Activated naive CD4-positive, alpha-beta T cell (primary cell): ENCODE results near the gene CST7.

Source experiments
- DNase-seq, 4 experiments: peaks; one replicate each; lab custom pipeline; 2025; lab: John Stamatoyannopoulos, UW

Gene CST7

DNA sequence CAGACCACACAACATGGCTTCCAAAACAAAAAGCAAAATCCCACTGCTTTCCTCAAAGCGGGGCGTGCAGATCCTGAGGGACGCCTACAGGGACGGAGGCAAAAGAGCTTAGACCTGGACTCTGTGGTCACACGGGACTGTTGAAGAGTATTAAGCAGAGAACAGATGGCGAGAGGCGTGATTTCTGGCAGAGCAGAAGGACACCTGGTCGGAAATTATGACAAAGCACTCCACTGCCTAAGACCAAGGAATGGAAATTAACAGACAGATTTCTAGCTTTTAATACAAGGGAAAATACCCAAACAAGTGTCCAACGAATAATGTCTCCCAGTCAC, 15.4 kb downstream of the CST7 start:
- DNase-seq: no peak

DNA sequence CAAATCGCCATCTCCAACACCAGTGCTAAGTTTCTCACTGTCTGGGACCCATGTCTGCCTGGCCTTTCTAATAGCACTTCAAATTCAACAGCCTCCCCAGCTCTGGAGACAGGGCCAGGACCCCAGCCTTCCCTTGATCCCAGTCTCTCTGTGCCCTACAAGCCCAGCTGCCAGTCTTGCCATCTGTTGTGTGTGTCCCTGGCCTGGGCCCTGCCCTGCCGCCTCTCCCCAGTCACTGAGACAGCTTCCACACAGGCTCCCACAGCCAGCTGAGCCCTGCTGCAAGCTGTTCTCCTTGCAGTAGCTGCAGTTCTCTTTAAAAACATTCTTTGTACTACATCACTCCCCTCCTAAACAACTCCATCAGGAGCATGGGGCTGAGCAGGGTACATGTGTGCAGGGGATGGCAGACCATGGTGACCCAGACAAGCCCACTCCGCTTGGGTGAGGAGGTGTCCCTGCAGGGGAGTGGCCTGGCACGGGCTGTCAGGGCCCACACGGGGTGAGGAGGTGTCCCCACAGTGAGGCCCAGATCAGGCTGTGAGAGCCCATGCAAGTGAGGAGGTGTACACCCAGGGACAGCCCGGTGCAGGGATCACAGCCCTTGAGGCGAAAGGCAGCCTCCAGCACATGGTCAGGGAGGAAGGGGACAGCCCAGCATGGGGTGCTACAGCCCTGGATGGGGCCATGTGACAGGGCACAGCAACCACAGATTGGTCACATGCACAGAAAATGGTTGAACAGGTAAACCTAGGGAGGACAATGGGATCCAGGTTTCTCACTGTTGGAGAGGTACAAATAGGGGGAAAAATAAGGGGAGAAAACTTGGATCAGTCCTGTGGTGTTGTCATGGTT, 16.2 kb downstream of the CST7 start:
- DNase-seq: no peak

DNA sequence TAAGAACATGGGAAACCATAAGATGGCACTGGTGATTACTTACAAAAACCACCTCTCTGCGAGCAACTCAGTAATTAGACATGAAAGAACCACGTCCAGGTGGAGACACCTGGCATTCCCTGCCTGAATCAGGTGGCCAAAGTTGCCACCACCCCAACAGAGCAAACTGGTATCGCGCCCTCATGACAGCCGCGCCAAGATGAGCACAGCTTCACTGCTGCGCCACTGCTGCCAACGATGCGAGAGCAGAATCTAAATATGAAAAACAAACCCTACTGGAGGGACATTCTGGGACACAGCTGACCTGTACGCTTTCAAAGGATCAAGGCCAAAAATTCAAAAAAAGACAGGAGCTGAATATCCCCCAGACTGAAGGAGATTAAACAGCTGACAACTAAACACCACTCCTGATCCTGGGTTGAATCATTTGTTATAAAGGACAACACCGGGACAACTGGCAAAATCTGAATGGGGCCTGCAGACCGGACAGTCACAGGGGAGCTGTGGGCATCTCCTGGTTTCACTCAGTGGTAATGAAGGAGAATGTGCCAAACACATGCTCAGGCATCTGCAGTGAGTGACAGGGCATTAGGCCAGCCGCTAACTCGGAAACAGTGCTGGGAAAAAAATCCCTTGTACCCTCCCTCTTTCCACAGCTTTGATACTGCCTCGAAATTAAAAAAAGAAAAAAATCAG, 17.4 kb downstream of the CST7 start:
- no peak for DNase-seq

DNA sequence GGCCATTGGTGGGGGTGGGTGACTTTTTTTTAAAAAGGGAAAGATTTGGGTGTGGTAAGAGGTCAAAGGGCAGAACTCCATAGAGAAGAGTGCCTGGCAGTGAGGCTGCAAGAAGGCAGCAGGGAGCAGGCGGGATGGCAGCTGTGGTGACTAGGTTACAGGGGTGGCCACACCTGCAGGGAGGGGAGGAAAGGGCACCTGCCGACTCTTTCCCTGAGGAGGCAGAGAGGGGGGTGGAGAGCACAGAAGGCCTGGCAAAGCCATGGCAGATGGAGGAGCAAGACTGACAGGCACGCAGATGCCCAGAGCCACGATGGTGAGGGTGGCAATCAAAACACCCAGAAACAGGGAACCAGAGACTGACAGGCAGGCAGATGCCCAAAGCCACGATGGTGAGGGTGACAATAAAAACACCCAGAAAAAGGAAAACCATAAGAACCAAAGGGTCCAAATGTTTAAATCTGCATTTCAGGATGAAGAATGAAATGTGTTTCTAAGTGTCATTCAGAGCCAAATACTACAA, 19.3 kb downstream of the CST7 start:
- DNase-seq: no peak

DNA sequence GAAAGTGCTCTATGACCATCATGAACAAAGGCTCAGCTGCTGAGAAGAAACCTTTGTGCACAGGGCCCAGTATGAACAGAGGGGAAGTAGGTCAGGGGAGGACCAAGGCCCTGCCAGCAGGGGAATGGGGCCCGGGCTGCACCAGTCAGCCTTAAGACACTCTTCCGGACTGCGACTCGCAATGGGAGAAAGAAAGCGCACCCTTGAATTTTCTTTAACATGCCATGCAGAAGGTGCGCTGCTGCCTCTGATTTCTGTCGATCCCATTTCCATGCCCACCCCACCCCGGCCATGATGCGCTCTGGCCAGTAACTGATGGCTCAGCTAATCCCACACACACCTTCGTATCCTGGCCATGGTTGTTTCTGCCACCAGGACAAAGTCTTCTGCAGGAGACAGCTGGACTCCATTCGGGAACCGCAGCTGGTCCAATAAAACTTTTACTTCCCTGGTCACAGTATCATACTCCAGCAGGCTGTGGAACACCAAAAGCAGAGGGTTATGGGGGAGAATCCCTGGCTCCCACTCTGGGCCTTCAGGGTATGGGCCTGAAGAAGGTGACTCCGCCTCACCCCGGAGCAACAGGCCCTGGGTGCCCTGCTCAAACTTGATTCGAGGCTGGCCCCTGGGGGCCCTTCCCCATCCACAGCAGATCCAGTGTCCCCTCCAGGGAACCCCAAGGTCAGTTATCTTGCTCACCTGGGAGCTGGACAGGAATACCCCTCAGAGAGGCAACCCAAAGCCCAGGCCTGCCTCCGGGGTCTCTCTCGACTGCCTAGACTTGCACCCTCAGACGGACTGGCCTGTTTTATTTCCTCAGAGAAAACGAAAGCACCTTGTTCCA, 20.3 kb downstream of the CST7 start:
- no peak for DNase-seq

GRCh38 chr20:24970030-24970553, 21.0 kb downstream of the CST7 start:
- no peak for DNase-seq

DNA sequence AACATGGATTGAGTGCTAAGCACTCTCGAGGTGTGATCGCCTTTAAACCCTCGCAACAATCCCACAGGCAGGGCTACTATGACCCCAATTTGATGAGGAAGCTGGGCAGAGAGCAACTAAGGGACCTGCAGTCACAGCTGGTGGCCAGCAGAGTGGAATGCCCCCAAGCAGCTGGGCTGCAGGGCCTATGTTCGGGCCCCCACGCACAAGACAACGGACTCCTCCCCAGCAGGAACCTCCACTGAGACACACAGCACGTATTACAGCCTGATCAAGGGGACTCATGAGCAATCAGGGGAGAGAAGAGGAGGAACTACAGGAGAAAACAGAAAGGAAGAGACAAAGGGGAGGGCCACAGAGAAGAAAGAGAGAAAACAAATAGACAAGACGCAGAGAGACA, 21.7 kb downstream of the CST7 start:
- no peak for DNase-seq

DNA sequence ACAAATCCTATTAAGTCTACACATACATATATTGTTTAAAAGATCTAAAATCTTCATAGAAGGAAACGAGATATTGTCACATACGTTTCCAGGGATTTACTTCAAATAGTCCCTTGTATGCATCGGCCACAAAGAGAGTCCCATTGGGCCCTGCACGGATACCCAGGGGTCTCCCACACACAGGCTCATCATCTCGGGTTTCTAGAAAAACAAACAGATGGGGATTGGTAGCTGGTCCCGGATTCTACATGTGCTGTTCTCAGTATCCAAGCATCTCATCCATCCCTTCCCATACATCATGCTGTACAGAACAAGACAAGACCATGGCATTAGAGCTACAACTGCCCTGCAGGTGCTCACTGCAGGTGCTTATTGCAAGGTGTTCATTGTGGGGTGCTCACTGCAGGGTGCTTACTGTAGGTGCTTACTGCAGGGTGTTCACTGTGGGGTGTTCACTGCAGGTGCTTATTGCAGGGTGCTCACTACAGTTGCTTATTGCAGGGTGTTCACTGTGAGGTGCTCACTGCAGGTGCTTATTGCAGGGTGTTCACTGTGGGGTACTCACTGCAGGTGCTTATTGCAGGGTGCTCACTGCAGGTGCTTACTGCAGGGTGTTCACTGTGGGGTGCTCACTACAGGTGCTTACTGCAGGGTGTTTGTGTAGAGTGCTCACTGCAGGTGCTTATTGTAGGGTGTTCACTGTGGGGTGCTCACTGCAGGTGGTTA, 22.5 kb downstream of the CST7 start:
- no peak for DNase-seq

DNA sequence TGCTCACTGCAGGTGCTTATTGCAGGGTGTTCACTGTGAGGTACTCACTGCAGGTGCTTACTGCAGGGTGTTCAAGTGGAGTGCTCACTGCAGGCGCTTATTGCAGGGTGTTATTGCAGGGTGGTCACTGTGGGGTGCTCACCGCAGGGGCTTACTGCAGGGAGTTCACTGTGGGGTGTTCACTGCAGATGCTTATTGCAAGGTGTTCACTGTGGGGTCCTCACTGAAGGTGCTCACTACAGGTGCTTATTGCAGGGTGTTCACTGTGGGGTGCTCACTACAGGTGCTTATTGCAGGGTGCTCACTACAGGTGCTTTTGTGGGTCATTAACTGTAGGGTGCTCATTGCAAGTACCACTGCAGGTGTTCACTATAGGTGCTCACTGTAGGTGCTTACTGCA, 23.3 kb downstream of the CST7 start:
- no peak for DNase-seq

- DNase-seq: no peak
Observed at GRCh38 chr20:24977336-24977735, 28.3 kb downstream of the CST7 start.

- DNase-seq: no peak
Observed at GRCh38 chr20:24977797-24978196, 28.7 kb downstream of the CST7 start.

GRCh38 chr20:24978513-24978912, 29.4 kb downstream of the CST7 start:
- DNase-seq: no peak

DNA sequence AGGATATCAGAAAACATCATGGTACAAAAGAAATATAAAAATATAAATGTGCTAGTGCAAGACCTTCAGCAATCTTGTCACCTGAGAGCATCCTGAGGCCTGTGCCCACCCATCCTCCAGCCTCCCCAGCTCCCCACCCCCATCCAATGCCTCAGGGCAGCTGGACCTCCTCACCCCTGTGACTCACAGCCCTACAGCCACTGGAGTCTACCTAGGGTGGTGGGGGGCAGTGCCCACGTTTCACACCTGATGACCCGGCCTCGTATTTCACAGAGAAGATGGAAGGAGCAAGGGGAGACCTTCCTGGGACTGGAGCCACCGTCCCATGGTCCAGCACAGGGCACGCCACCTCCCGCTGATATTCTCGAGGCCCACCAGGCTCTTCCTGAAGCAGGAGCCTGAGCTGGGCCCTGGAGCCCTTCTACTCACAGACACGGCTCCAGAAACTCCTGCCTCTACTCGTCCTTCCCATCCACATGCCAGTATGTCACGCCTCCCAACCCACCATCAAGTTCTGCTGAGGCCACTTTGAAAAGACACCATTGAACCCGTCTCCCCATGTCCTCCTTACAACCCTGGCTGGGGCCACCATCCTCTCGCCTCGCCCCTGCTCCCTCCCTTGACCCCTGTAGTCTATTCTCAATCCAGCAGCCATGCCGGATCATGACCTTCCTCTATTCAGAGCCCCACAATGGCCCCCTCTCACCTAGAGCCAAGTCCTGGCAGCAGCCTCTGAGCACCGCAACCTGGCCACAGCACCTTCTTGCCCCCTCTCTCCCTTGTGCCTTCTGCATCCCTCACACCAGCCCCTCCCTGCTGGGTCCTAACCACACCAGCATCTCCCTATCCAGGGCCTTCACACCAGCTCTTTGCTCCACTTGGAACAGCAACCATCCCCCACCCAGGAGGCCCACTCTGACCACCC, 30.2 kb downstream of the CST7 start:
- DNase-seq: no peak

DNA sequence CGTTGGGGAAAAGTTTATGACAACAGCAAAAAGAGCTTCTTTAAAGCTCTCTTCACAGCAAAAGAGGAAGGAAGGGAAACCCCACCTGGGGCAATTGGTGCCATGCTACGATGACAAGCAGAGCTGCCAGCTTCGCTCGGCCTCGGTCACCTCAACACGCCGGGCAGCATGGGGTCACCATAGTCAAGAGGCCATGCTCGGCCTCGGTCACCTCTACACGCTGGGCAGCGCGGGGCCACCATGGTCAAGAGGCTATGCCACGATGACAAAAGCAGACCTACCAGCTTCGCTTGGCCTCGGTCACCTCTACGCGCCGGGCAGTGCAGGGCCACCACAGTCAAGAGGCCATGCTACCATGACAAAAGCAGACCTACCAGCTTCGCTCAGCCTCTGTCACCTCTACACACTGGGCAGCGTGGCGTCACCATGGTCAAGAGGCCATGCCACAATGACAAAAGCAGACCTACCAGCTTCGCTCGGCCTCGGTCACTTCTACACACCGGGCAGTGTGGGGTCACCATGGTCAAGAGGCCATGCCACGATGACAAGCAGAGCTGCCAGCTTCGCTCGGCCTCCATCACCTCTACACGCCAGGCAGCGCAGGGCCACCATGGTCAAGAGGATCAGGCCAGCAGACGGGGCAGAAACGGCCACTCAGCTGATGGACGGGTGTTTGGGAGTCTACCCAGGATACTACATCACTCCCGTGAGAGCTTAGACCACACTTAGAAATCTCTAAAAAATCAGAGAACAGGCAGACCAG, 31.4 kb downstream of the CST7 start:
- no peak for DNase-seq

GRCh38 chr20:24981282-24981681, 32.2 kb downstream of the CST7 start:
- DNase-seq: no peak

GRCh38 chr20:24981790-24982189, 32.7 kb downstream of the CST7 start:
- DNase-seq: no peak

GRCh38 chr20:24983896-24984295, 34.8 kb downstream of the CST7 start:
- no peak for DNase-seq

DNA sequence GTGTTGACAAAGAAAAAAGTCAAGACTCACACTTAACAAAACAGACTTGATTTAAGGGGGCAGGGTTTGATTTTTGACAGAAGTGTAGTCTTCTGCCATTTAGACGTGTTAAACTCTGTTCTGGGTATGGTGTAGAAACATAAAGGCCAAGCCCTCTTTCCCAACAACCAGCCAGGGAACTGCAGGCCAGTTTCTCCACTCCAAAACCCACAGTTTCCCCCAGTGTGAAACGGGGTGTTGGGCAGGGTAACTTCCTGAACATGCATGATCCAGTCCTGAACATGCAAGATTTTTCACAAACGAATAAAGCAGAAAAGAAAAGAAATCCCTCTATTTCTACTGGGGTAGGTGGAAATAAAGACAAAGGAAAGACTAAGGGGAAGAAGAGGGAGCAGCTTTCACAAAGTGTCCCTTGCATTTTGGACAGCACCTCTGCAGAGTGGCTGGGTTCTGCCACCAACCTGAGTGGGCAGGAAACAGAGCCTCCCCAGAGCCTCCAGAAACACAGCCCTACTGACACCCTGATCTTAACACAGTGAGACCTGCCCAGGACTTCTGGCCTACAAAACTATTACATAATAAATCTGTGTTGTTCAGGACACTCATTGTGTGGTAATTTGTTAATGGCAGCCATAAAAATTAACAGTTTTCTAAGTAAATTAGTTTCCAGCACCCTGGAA, 36.0 kb downstream of the CST7 start:
- DNase-seq: no peak

DNA sequence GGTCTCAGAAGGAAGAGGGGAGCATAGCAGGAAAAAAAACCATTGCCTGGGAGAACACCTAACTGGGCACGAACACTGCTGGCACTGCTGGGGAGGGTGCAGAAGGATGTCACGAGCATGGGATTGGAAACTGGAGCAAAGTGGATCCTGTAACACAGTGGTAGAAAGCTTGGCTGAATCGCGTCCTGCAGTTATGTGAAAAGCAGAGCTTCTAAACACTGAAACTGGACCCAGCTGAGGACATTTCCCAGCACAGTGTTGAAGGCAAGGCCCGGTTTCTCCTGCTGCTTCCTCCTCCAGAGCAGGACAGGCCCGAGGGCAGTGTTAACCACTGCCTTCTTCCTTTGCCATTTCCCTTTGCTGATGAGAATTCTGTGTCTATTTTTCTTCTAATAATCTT, 36.7 kb downstream of the CST7 start:
- no peak for DNase-seq
